HG03521 (cell line): ENCODE measurements around the gene LRRC74B.
"Not testable (repeated sequence)": the region's sequence is repeated elsewhere in the genome, so short reads cannot be mapped to it uniquely, and the experiment has no call there.

Experiments
- ATAC-seq: cut with Tn5 transposase; IDR thresholded peaks from one replicate; pipeline ENCODE4 v1.9.1; 2021; ENCODE audit warnings: mild to moderate bottlenecking, moderate library complexity; ENCODE audit not compliant: unreplicated experiment

The LRRC74B gene

DNA sequence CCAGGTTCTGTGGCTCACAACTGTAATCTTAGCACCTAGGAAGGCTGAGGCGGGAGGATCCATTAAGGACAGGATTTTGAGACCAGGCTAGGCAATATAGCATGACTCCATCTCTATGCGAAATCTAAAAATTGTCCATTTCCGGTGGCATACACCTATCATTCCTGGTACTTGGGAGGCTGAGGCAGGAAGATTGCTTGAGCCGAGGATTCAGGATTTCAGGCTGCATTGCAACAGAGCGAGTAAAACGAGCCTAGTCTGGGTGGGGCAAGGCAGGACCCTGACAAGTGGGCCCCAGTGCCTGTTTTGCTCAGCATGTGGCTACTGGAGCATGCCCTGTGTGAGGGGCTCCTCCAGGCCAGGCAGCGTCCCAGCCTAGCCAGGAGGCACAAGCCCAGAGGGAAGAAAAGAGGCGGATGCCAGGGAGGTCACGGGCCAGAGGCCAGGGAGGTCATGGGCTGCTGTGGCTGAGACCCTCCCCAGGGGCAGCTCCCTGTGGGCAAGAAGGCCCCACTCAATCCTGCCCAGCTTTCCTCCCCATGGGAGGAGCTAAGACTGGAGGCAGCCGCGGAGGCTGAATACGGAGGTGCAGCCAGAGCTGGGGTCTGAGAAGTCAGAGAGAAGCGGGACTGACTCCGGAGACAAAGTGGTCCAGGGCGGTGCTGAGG is 8.4 kb downstream of the LRRC74B start:
- no peak for ATAC-seq

DNA sequence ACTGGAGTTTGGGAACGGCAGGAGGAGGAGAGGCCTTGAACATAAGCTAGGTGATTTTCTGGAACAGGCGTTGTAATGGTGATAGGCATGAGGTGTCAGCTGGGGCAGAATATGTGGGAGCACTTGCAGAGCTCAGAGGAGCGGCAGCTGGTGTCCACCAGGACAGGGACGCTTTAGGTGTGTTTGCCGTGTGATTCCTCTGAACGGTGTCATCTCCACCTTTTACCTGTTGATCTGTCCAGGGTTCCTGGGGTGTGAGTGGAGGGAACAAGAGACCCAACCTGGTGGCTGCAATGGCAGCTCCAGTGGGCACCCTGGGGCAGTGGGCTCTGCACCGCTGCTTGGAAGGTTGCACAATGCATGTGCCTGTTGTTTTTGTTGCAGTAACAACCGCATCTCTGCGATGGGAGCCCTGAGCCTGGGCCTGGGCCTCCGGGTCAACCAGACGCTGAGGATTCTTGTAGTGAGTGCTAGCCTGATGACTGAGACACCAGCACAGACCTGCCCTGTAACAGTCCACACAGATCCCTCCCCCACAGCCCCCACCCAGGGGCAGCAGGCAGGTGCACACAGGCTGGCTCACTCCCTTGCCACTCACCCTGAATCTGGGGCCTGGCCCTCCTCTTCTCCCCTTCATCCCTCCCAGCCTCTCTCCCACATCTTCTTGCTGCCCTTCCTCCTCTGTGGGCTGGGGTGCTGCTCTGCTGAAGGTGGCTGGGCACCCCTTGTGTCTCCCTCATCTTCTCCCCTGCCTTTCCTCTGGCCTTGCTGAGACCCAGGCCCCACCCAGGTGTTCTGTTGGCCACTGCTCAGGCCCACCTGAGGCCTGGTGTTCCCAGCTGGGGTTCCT is 9.2 kb downstream of the LRRC74B start:
- no peak for ATAC-seq

DNA sequence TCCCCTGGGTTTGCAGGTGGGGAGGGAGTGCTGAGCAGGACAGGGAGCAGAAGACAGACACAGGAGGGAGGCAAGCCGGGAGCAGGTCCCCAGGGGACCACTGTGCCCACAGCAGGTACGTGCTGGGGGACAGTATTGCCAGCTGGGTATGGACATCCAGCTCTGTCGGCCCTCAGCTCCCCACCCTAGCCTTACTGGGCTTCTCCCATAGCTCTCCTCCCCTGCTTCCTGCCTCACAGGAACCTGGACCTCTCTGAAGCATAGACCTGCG is 9.8 kb downstream of the LRRC74B start:
- no peak for ATAC-seq

DNA sequence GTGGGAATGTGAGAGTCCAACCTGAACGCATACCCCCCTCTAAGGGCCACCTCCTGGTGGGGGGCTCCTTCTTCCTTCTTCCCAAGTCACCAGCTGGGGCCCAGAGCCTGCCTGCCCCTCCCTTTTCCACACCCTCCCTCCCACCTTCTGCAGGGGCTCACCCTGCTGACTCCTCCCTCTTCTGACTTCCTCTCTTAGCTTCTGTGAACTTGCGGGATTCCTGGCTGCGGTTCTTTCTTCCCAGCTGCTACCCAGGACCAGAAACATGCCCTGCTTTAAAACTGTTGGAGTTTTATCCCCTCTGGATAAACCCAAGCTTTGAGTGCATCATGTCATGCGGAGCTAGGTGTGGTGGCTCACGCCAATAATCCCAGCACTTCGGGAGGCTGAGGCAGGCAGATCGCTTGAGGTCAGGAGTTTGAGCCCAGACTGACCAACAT is 10.2 kb downstream of the LRRC74B start:
- no peak for ATAC-seq

DNA sequence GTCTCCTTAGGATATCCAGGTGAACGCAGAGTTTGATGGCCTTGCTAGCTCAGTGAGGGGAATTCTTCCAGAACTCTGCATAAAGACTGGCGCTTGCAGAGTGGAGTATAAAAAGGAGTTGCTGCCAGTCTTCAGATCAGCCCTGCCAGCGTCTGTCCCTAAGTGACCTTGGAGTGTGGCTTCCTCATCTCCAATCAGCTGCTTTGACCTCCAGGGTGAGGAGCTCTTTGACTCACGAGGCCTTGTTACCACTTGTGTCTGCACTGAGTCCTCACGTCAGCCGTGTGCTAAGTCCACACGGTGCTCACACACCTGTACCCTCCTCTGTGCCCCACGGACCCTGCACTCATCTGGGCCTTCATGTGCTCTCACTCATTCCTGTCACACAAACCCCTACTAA is 14.6 kb downstream of the LRRC74B start:
- ATAC-seq: not testable (repeated sequence)

DNA sequence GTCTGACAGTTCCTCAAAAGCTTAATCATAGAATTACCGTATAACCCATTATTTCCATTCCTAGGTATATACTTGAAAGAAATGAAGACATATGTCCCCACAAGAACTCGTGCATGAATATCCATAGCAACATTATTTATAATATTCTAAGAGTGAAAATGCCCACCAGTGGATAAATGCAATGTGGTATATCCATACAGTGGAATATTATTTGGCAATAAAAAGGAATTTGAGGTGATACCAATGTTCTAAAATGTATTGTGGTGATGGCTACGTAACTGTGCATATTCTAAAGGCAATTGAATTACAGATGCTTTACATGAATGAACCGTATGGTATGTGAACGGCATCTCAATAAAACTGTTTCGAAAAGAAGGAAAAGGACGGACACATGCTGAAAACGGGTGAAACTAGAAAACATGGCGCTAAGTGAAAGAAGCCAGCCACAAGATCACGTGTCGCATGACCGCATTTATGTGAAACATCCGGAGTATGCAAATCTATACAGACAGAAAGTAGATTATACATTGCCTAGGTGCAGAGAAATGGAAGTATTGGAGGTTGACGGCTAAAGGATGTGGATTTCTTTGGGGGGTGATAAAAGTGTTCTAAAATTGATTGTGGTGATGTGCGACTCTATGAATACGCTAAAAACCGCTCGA is 16.0 kb downstream of the LRRC74B start:
- not testable (repeated sequence) for ATAC-seq

DNA sequence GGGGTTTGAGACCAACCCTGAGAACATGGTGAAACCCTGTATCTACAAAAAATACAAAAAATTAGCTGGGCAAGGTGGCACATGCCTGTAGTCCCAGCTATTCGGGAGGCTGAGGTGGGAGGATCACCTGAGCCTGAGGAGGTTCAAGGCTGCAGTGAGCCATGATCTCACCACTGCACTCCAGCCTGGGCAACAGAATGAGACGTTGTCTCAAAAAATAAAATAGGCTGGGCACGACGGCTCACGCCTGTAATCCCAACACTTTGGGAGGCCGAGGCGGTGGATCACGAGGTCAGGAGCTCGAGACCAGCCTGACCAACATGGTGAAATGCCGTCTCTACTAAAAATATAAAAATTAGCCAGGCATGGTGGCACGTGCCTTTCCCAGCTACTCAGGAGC is 18.7 kb downstream of the LRRC74B start:
- not testable (repeated sequence) for ATAC-seq

DNA sequence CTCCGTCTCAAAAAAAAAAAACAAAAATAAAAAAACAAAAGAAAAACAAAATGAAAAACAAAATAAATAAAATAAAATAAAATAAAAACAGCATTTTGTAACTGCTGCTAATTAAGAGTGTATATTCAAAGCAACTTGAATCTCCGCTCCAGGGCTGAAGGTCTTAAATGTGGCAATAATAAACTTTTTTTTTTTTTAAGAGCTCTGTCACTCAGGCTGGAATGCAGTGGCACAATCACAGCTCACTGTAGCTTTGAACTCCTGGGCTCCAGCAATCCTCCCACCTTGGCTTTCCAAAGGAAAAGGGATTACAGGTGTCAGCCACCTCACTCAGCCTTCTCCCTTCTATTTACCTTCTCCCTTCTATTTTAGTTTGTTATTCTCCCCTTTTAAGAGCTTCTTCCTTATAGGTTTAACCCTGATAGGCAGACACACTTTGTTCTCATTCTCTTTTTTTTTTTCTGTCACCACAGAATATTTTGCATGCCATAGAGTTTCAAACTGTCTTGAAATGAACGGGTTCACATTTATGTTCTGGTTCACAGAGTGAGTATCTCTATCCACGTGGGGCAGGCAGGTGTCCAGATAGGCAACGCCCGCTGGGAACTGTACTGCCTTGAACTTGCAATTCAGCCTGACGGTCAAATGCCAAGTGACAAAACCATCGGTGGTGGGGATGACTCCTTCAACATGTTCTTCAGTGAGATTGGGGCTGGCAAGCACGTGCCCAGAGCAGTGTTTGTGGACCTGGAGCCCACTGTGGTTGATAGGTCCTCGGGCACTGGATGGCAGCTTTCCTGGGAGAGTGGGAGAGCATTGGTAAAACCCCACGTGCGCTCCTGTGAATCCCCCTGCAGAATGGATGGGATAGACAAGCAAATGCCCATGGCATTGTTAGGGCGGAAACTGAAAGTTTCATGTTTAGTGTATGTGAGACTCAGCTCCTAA is 19.4 kb downstream of the LRRC74B start:
- no peak for ATAC-seq

DNA sequence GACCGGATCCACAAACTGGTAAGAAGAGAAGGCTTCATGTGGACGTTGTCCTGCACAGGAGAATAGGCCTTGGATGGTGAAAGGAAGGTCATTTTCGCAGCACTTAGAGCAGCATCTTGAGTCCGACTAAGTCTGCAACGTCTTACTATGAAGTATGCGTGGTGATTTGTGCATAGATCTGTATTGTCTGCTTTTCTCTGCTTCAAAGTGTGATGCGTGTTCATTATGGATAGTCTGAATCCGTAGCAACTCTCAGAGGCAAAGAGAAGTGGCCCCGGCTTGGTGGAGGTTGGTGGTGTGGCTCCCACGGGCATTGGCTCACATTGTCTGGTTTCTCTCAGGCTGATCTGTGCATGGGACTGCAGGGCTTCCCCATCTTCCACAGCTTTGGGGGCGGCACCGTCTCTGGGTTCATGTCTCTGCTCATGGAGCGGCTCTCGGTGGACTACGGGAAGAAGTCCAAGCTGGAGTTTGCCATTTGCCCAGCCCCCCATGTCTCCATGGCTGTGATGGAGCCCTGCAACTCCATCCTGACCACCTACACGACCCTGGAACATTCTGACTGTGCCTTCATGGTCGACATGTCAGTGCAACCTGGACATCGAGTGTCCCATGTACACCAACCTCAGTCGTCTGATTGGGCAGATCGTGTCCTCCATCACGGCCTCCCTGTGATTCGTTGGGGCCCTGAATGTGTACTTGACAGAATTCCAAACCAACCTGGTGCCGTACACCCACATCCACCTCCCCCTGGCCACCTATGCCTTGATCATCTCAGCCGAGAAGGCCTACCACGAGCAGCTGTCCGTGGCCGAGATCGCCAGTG is 21.5 kb downstream of the LRRC74B start:
- no peak for ATAC-seq

DNA sequence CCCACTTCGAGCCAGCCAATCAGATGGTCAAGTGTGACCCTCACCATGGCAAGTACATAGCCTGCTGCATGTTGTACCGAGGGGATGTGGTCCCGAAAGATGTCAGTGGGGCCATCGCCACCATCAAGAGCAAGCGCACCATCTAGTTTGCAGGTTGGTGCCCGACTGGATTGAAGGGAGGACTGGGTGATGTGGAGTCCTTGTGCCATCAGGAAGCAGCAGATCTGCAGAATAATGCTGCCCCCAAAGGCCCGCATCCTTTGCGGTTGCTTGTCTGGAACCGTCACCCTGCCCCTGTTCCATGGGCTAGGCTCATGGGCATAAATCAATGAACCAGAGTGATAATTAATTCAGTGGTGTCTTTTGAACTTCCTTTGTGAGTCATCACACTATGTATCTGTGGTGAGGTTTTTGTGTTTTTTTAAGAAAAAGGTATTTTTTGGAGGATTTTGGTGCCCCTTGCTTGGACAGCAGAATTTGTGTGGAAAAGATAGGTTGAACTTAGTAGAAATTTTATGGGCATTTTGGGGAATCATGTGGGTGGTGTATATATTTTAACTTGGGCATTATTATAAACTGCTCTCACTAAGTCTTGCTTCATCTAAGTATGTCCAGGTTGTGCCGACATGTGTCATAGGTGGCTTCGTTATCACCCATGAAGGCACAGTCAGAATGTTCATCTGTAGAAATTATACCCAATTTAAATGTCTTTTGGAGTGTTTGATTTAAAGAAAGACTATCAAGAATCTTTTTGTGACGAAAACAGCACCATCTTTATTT is 22.3 kb downstream of the LRRC74B start:
- no peak for ATAC-seq

DNA sequence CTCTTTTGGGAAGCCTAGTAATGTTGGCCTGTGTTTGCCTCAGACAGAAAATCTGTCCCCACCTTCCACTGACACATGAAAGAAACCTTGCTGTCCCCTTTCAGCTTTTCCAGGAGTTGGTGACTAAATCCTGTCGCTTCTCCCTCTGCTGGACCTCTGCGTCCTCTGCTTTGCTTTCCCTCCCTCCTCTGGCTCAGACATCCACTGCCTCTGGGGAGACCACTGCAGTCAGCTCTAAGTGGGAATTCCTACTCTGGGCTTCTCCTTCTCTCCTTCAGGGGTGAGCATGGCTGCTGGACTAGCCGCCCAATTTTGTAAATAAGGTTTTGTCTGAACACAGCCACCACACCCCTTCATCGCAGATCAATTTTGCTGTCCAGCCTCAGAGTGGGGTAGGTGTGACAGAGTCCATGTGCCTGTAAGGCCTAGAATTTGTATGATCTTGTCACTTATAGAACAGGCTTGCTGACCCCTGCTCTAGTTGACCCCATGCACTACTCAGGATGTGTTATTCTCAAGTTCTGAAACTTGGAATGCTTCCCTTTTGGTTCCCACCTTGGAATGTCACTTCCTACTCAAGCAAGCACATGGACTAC is 23.0 kb downstream of the LRRC74B start:
- no peak for ATAC-seq

DNA sequence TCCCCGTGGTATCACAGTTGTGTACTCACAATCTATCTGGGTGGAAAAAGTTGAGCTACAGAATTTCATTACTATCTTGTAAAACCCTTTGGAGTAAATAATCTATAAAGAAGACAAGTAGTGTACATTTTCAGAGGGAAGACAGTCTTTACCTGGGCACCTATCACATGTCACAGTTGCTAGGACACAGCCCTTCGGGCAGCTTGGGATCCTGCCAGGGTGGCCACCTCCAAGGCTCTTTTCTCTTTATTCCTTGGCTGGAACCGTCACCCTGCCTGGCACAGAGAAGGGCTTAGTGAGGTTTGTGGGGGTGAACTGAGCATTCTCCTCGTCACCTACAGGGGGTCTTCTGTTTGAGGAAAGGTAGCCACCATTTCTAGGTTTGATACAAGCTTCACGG is 23.6 kb downstream of the LRRC74B start:
- no peak for ATAC-seq

DNA sequence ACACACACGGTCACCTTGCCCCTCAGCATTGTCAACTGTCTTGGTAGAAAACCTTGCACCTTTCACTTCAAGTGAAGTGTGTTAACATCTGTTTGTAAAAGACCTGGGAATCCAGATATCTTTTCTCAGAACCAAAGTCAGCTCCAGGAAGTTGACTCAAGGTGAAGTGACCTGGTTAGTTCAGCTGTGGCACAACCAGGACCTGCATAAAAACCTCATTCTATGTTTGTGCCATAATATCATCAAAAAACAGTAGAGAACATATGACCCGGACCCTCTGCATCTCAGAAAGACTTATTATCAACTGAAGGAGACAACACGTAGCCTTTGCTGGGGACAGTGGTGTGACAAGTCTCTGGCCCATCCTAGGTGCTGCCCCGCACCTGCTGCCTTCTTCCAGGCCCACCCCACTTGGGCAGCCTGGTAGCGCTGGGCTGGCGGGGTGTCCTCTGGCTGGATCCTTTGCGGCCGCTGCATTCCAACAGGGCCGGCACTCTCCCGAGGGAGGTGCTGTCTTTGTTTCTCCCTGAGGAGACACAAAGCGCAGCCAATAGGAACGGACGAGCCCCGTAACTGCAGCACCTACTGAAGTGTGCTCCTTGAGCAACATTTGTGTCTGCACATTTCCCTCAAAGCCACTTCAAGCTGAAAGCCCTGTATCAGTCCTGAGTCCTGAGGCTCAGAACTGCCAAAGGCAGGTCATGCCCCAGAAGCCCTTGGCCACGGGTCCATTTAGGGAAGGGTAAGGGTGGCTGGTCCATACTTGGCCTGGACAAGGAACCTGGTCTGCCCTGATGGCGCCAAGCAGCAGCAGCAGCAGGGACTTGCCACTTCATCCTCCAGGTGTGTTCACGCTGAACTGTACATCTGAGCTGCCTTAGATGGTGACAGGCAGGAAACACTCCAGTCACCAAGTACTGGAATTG is 25.2 kb downstream of the LRRC74B start:
- ATAC-seq: no peak

DNA sequence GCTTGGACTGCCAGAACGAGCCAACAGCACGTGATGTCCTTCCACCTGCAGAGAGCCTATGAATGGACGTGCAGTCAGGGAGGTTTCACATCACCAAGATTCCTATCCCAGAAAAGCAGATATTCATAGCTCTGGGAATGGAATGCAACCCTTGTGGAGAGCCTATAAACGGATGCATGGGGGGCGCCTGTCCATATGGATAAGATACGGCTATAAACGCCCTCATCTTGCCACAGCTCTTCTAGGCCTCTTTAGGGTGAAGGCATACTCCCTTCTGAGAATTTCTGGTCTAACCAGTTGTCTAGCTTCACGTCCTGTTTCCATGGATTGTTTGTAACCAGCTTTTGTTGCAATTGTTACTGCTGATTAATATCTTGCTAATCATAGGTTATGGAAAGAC is 26.1 kb downstream of the LRRC74B start:
- ATAC-seq: not testable (repeated sequence)

DNA sequence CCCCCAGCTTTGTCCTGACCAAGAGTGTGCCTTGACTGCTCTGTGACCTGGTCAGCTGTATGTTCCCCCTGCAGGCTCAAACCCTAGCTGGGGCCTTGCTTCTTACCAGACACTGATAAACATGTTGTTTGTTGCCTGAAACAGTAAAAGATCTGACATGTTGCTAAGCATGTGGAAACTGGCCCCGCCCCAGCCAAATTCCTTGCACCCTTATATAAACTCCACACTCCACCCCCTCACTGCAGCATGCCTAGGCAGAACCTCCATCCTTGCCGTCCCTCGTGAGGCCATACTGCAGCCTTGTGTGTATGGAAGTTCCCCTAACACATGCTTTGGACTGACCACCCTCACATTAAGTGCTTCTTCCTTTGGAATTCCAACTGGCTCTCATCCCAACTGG is 27.3 kb downstream of the LRRC74B start:
- ATAC-seq: no peak

DNA sequence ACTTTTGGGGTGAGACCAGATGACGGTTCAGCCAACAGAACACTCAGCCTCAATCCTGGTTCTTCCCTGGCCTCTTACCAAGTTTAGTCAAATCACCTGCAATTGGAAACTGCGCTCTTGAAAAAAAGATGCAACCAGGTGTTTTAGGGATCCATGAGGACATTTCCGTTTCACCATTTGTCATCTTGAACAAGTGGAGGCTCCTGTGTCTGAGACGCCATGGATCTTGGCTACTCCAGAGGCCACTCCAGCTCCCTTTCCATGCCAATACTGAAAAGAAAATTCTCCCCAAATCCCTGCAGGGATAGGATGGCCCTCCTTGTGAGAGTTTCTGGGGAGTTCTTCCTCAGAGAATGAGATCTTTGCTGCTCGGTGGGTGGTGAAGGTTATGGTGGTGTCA is 27.7 kb downstream of the LRRC74B start:
- no peak for ATAC-seq

DNA sequence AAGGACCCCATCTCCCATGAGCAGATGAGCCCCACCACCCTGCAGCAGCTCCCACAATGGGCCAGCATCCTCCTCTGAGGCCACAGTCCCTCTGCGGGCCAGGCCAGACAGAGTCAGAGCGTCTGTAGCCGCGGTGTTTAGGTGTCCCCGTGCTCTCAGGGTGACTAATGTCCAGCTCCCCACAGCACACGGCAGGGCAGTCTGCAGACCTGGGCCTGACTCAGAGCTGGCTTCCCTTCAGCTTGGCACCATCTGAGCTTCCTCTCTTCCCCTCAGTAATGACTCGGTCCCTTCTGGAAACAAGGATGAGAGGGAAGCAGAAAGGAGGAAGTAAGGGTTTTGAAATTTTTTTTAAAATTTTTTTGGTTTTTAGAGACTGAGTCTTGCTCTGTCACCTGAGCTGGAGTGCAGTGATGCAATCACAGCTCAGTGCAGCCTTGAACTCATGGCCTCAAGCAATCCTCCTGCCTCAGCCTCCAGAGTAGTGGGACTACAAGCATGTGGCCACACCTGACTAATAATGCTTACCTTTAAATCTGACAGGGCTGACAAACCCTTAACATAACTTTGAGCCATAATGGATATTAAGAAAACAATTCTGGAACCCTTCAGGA is 28.5 kb downstream of the LRRC74B start:
- no peak for ATAC-seq
